Peyer's patch (tissue), 4 donors: ENCODE data around the gene HCFC2. TPM values are rescaled to one million over a fixed set of nuclear protein-coding genes. Genes with fewer than 3 reads are reported as not detected.

Source experiments
- DNase-seq, 3 donors: peaks; one replicate each; pipeline ENCODE4 v3.0.0-alpha.2; 2017 to 2019
- H3K27ac ChIP-seq, 4 donors: fragments of 200-600 bp; sonication (generic); one replicate each; pipeline ENCODE4 v1.5.1; 2016 to 2019
- H3K27me3 ChIP-seq, 2 donors: fragments of 200-600 bp; sonication (generic); one replicate each; pipeline ENCODE4 v1.5.1; 2019
- H3K36me3 ChIP-seq, 3 donors: fragments of 200-600 bp; sonication (generic); one replicate each; pipeline ENCODE4 v1.5.1; 2016 to 2019
- H3K4me1 ChIP-seq, 4 donors: fragments of 200-600 bp; sonication (generic); one replicate each; pipeline ENCODE4 v1.5.1; 2016 to 2019
- H3K4me3 ChIP-seq, 4 donors: fragments of 200-600 bp; sonication (generic); 1 replicate in 3 of 4; 2 replicates in 1 of 4; pipeline ENCODE4 v1.5.1; 2016 to 2019; ENCODE audit warnings: mild to moderate bottlenecking in 1 of 4
- H3K9me3 ChIP-seq, 4 donors: fragments of 200-600 bp; sonication (generic); one replicate each; pipeline ENCODE4 v1.5.1; 2016 to 2019; ENCODE audit warnings: mild to moderate bottlenecking in 1 of 4
- POLR2A ChIP-seq, 2 donors: fragments of 450-650 bp; IDR thresholded peaks; one replicate each; pipeline ENCODE4 v1.5.1; 2017; ENCODE audit warnings: antibody characterized with exemption in 2 of 2, mild to moderate bottlenecking in 2 of 2, moderate library complexity in 2 of 2
- total RNA-seq, 4 donors: library from RNA; depleted of rRNA; stranded (reverse); fragments of >200 nt; gene quantifications; one replicate each; pipeline ENCODE4 v1.1.0, GENCODE V29; 2016
- TF ChIP-seq, protein P1 (sequence below), 6 experiments: fragments of 450-650 bp in 4 of 6; fragments of 200-600 bp in 2 of 6; sonication (generic) in 1 of 6; IDR thresholded peaks; one replicate each; pipeline ENCODE4 v1.5.1; 2017 to 2019; ENCODE audit warnings: antibody characterized with exemption in 6 of 6, mild to moderate bottlenecking in 3 of 6, moderate library complexity in 1 of 6

The HCFC2 gene
- total RNA-seq, 4 donors from 2014 or later = 16.0 to 34.3 (median 20.3) TPM

- DNase-seq = no peak
- Histone ChIP-seq H3K27me3 (no peaks in the 10 kb centered on the region), H3K36me3 (peaks cover 0 to 76% (median 0%) of the 10 kb centered on the region in 3 donors), H3K4me1 (no peaks in the 10 kb centered on the region), H3K27ac (no peak overlapping the region), H3K4me3 (no peak overlapping the region), H3K9me3 (no peaks in the 10 kb centered on the region)
- no peak for TF ChIP-seq POLR2A (IDR thresholded peaks at IDR 0.05)
- TF ChIP-seq, protein P1, sequence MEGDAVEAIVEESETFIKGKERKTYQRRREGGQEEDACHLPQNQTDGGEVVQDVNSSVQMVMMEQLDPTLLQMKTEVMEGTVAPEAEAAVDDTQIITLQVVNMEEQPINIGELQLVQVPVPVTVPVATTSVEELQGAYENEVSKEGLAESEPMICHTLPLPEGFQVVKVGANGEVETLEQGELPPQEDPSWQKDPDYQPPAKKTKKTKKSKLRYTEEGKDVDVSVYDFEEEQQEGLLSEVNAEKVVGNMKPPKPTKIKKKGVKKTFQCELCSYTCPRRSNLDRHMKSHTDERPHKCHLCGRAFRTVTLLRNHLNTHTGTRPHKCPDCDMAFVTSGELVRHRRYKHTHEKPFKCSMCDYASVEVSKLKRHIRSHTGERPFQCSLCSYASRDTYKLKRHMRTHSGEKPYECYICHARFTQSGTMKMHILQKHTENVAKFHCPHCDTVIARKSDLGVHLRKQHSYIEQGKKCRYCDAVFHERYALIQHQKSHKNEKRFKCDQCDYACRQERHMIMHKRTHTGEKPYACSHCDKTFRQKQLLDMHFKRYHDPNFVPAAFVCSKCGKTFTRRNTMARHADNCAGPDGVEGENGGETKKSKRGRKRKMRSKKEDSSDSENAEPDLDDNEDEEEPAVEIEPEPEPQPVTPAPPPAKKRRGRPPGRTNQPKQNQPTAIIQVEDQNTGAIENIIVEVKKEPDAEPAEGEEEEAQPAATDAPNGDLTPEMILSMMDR (IDR thresholded peaks at IDR 0.05) = no peak
Observed at GRCh38 chr12:104122298-104122697, 58.0 kb downstream of the HCFC2 start.

DNA sequence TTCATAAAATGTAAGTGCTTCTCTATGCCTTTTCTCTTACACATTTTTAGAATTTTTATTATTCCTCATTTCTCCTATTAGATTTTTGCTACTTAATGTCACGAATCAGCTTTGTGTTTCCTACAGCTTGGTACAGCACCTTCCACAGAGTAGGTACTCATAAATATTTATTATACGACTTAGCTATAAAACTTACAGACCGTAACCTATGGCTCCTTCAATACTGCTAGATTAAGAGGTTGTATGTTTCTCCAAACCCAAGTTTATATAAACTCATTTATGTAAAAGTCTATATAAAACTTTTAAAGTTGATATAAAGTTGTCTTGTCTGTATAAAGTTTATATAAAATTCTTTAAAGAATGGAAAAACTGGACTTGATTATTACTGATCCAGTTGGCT is 62.2 kb downstream of the HCFC2 start:
- Histone ChIP-seq H3K4me1 (no peaks in the 10 kb centered on the region), H3K27ac (no peak overlapping the region), H3K9me3 (no peaks in the 10 kb centered on the region), H3K4me3 (no peak overlapping the region), H3K36me3 (peaks cover 0 to 57% (median 0%) of the 10 kb centered on the region in 3 donors), H3K27me3 (no peaks in the 10 kb centered on the region)
- TF ChIP-seq POLR2A (IDR thresholded peaks at IDR 0.05) = no peak
- TF ChIP-seq, protein P1 (IDR thresholded peaks at IDR 0.05) = no peak
- no peak for DNase-seq

DNA sequence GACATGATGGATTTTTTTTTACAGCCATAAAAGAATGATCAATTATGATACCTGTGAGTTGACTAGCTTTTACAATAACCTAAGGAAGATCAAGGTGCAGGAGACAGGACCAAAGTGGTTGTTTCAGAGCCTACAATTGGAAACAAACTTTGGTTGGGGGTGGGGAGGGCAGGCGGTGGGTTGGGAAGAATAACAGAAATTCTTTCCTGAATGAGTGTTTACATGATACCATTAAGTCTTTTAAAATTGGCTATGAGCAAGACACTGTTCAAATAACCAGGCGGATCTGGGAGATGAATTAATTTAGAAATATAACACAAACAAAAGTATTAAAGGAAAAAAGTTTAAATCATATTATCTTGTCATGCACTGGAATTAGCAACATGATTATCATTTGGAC is 66.4 kb downstream of the HCFC2 start:
- no peak for TF ChIP-seq POLR2A (IDR thresholded peaks at IDR 0.05)
- TF ChIP-seq, protein P1 (IDR thresholded peaks at IDR 0.05) = no peak
- H3K36me3 ChIP-seq = peaks cover 0 to 39% (median 0%) of the 10 kb centered on the region in 3 donors
- H3K4me3 ChIP-seq = no peak overlapping the region
- no peaks in the 10 kb centered on the region for H3K27me3 ChIP-seq
- no peak for DNase-seq
- H3K9me3 ChIP-seq = no peaks in the 10 kb centered on the region
- H3K4me1 ChIP-seq = peaks cover 0 to 12% (median 3%) of the 10 kb centered on the region in 4 donors
- H3K27ac ChIP-seq = peak overlapping the region in 1 of 4 donors; percentile 10

DNA sequence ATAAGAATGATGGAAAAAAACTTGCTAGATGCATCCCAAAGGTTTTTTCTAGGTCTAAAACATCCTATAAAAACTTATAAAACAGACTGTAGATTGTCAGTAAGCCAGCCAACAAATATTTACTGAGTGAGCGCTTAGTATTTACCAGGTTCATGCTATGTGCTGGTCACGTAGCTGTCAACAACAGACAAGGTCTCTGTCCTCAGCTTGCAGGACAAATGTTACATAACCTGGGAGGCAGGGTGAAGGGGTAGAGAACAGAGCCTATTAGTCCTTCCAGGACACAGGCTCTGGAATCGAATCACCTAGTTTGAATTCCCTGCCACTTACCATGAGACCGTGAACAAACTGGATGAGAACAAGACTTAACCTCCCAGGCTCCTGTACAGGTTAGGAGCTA is 67.3 kb downstream of the HCFC2 start:
- Histone ChIP-seq H3K27ac (no peak overlapping the region), H3K36me3 (peaks cover 0 to 35% (median 0%) of the 10 kb centered on the region in 3 donors), H3K4me1 (peaks cover 0 to 21% (median 6%) of the 10 kb centered on the region in 4 donors), H3K9me3 (no peaks in the 10 kb centered on the region), H3K27me3 (no peaks in the 10 kb centered on the region), H3K4me3 (no peak overlapping the region)
- no peak for DNase-seq
- TF ChIP-seq POLR2A (IDR thresholded peaks at IDR 0.05) = no peak
- TF ChIP-seq, protein P1 (IDR thresholded peaks at IDR 0.05) = no peak

DNA sequence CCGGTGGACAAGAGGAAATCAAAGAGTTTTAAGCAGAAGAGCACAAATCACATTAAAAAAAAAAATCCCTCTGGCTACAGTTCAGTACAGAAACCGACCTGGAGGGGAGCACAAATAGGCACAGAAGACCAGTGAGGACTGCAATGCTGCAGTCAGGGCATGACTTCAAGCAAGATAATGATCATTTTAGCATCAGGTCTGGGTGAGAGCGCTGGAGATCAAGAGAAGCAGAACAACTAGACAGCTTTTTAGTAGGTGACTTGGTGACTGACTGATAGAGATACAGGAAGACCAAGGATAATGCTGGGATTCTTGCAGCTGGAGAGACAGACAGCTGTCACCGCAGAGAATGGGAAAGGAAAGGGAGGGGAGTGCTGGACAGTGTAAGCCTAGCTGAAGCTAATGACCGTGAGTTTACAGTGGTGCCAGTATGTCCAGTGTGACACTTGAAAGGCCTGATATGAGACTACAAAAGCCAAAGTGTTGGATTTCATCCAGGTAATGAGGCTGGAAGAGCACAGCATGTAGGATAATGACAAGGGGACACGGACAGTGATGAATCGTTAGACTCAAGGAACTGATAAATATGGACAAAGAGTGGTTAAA is 68.1 kb downstream of the HCFC2 start:
- no peak for TF ChIP-seq POLR2A (IDR thresholded peaks at IDR 0.05)
- TF ChIP-seq, protein P1 (IDR thresholded peaks at IDR 0.05) = no peak
- no peaks in the 10 kb centered on the region for H3K9me3 ChIP-seq
- H3K36me3 ChIP-seq = peaks cover 0 to 29% (median 0%) of the 10 kb centered on the region in 3 donors
- no peak overlapping the region for H3K4me3 ChIP-seq
- peaks cover 0 to 22% (median 8%) of the 10 kb centered on the region in 4 donors for H3K4me1 ChIP-seq
- no peaks in the 10 kb centered on the region for H3K27me3 ChIP-seq
- no peak overlapping the region for H3K27ac ChIP-seq
- no peak for DNase-seq
